GM12801 (cell line): ENCODE results near the gene MOCS2.

Source experiments
- CTCF ChIP-seq: IDR thresholded peaks from one replicate; pipeline ENCODE4 v1.5.1; 2011; ENCODE audit warnings: control low read depth; ENCODE audit not compliant: insufficient read length; ENCODE audit errors: extremely low read depth

The MOCS2 gene

GRCh38 chr5:53083927-53084326 lies 25.6 kb downstream of the MOCS2 start:
- no peak for TF ChIP-seq CTCF

- TF ChIP-seq CTCF = no peak
Measured at GRCh38 chr5:53080271-53080670, 29.3 kb downstream of the MOCS2 start.

- TF ChIP-seq CTCF = no peak
Measured at GRCh38 chr5:53076014-53076583, 33.5 kb downstream of the MOCS2 start.

GRCh38 chr5:53073348-53073747 lies 36.2 kb downstream of the MOCS2 start:
- no peak for TF ChIP-seq CTCF

- TF ChIP-seq CTCF = no peak
Measured at GRCh38 chr5:53071738-53072137, 37.8 kb downstream of the MOCS2 start.

- no peak for TF ChIP-seq CTCF
Measured at GRCh38 chr5:53071298-53071697, 38.3 kb downstream of the MOCS2 start.

GRCh38 chr5:53069626-53070025 lies 39.9 kb downstream of the MOCS2 start:
- no peak for TF ChIP-seq CTCF

- no peak for TF ChIP-seq CTCF
Measured at GRCh38 chr5:53068291-53068836, 41.2 kb downstream of the MOCS2 start.
